Heart right ventricle (tissue), 16 donors: ENCODE results near the gene MGAT5B. TPM values are rescaled to one million over a fixed set of nuclear protein-coding genes. Genes with fewer than 3 reads are reported as not detected.

Experiments used
- ATAC-seq, 8 donors: fragments of 200-7000 bp; cut with Tn5 transposase; one replicate each; pipeline ENCODE4 v1.9.1; 2020; ENCODE audit warnings: mild to moderate bottlenecking in 8 of 8, moderate library complexity in 8 of 8, moderate number of reproducible peaks in 1 of 8
- DNase-seq, 2 donors: peaks; one replicate each; pipeline ENCODE4 v3.0.0-alpha.2; 2020
- H3K27ac ChIP-seq, 10 donors: fragments of 200-600 bp; sonication (generic) in 2 of 10; one replicate each; pipeline versions ENCODE4 v1.5.0 to v1.8.0; 2020 to 2022; ENCODE audit warnings: mild to moderate bottlenecking in 3 of 10
- H3K27me3 ChIP-seq, 7 donors: fragments of 200-600 bp; one replicate each; pipeline ENCODE4 v1.8.0; 2021 to 2022; ENCODE audit warnings: mild to moderate bottlenecking in 2 of 7
- H3K36me3 ChIP-seq, 9 donors: fragments of 200-600 bp; sonication (generic) in 1 of 9; one replicate each; pipeline versions ENCODE4 v1.5.0 to v1.8.0; 2020 to 2022; ENCODE audit warnings: mild to moderate bottlenecking in 2 of 9
- H3K4me1 ChIP-seq, 9 donors: fragments of 200-600 bp; sonication (generic) in 1 of 9; one replicate each; pipeline versions ENCODE4 v1.5.0 to v1.8.0; 2020 to 2022; ENCODE audit warnings: mild to moderate bottlenecking in 4 of 9
- H3K4me3 ChIP-seq, 10 donors: fragments of 200-600 bp; sonication (generic) in 2 of 10; one replicate each; pipeline versions ENCODE4 v1.5.0 to v1.8.0; 2020 to 2022; ENCODE audit warnings: mild to moderate bottlenecking in 7 of 10, moderate library complexity in 2 of 10
- H3K9me3 ChIP-seq, 11 donors: fragments of 200-600 bp in 10 of 11; sonication (generic) in 2 of 11; one replicate each; pipeline versions ENCODE4 v1.5.0 to v1.8.0; 2013 to 2022; ENCODE audit warnings: mild to moderate bottlenecking in 2 of 11, control low read depth in 1 of 11, moderate library complexity in 1 of 11
- WGBS, 2 donors: extraction: QIAGEN DNeasy Blood & Tissue Kit; methylation state at CpG; one replicate each; pipeline ENCODE4 v1.1.7; 2013; ENCODE audit warnings: inconsistent platforms in 1 of 2; 5-methylcytosine and 5-hydroxymethylcytosine counted together
- intact Hi-C, 10 donors: fragments of 100-400 bp; cut with DNase I; formaldehyde crosslinking; loops; one replicate each; pipeline versions ENCODE4 v1.11.1 to v1.14.2; 2022
- polyA plus RNA-seq, 2 donors: library from polyadenylated mRNA; stranded (reverse); fragments of 200-250 nt; gene quantifications; one replicate each; pipeline ENCODE4 v1.2.3, GENCODE V29; 2013
- total RNA-seq, 10 donors: library from RNA; stranded (reverse); fragmentation: NEBNext Ultra II Directional in 3 of 10; extraction: Animal tissue kit (Norgen Biotek cat#: 25700) in 3 of 10; gene quantifications; one replicate each; pipeline versions ENCODE4 v1.2.1 to v1.2.4, GENCODE V29; 2021 to 2023
- TF ChIP-seq, protein P1 (sequence below), 9 donors: fragments of 200-600 bp; sonication (generic) in 2 of 9; IDR thresholded peaks; one replicate each; pipeline versions ENCODE4 v1.5.0 to v1.8.0; 2021 to 2022; ENCODE audit warnings: antibody characterized with exemption in 9 of 9, mild to moderate bottlenecking in 5 of 9, moderate library complexity in 1 of 9
- donor health status: Arrhythmogenic right ventricular cardiomyopathy.
- donor health status: ischemic (EF 13 %, LVEDD 7.1; RV severe dilation, severe dysfunction).
- donor health status: healthy with polysubstance abuse.
- donor health status: DM: no; HTN: yes; CAD: no.
- donor health status: DM: no; HTN: no; CAD: no.
- donor health status: ischemic (EF 25% LVEDD 6.9; RV normal size, moderate dysfunction).
- donor health status: ischemic (EF 25% LVEDD 5.7; RV mildly dilated, moderate dysfunction).
- donor health status: healthy.
- donor health status: DM: yes; HTN: yes; CAD: no.
- donor health status: Ischemic cardiomyopathy.
- donor health status: ischemic (EF 35%, LVEDD 5.7; RV mildly dilated, moderate dysfunction).
- donor health status: nonischemic (EF 11% LVEDD 7.7; RV severe dilation, severe dysfunction).
- donor health status: DM: yes; HTN: yes; CAD: no.
- donor health status: PGD.
- donor health status: ischemic (EF 29% LVEDD 5.4; RV normal size, mild dysfunction).
- donor health status: nonischemic (EF 23%, LVEDD 6.1; RV moderate dilation, normal function).

The MGAT5B gene
- total and polyA plus RNA-seq, 12 donors = 0.09 to 0.29 (median 0.13) TPM; not detected in 8

DNA sequence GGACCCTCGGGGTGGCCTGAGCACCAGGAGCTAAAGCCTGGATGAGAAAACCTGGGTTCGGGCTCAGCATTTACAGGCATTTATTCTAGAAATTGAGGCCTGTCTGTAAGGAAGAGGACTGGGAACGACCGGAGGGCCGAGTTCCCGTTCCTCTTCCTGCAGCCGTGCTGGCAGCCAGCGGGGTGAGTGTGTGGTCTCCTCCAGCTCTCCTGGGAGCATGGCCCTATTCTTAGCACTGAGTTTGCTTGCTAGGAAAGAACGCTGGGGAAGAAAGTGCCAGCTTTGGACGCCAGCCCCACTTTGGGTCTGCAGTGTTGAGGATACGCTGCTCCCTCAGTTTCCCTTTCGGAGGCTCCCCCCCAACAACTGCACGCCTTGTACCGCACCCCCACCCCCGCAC lies 49.6 kb downstream of the MGAT5B start:
- TF ChIP-seq, protein P1, sequence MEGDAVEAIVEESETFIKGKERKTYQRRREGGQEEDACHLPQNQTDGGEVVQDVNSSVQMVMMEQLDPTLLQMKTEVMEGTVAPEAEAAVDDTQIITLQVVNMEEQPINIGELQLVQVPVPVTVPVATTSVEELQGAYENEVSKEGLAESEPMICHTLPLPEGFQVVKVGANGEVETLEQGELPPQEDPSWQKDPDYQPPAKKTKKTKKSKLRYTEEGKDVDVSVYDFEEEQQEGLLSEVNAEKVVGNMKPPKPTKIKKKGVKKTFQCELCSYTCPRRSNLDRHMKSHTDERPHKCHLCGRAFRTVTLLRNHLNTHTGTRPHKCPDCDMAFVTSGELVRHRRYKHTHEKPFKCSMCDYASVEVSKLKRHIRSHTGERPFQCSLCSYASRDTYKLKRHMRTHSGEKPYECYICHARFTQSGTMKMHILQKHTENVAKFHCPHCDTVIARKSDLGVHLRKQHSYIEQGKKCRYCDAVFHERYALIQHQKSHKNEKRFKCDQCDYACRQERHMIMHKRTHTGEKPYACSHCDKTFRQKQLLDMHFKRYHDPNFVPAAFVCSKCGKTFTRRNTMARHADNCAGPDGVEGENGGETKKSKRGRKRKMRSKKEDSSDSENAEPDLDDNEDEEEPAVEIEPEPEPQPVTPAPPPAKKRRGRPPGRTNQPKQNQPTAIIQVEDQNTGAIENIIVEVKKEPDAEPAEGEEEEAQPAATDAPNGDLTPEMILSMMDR (IDR thresholded peaks at IDR 0.05) = no peak
- peaks cover 0 to 14% (median 3%) of the 10 kb centered on the region in 9 donors for H3K4me1 ChIP-seq
- H3K9me3 ChIP-seq = no peaks in the 10 kb centered on the region
- H3K27me3 ChIP-seq = peaks cover 0 to 49% (median 26%) of the 10 kb centered on the region in 7 donors
- H3K36me3 ChIP-seq = no peaks in the 10 kb centered on the region
- no peak overlapping the region for H3K27ac ChIP-seq
- ATAC-seq (peak in 6 of 8 donors; percentile 17 to 81 (median 62)), DNase-seq (peak in 1 of 2 donors; percentile 44)
- 45 to 55% methylated on average over 15 of the region's 15 CpGs for WGBS, 2 donors
- no peak overlapping the region for H3K4me3 ChIP-seq
- intact Hi-C loops = no loop called here

DNA sequence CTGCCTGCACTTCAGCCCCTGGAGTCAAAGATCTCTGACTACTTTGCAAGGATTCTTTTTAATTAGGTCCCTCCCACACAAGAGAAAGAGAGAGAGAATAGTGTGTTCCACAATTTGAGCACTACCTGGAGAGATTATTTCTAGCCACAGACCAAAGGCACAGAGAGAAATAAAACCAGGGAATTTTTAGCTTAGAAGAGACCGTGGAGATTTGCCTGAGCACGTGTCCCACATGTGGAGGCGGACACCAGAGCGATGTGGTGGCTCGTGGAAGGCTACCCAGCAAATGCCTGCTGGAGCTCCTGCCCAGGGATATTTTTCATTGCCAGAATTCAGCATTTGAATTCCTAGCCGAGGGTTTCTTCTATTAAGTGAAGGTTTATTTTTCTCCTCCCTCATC lies 50.6 kb downstream of the MGAT5B start:
- Histone ChIP-seq H3K4me3 (no peak overlapping the region), H3K9me3 (no peaks in the 10 kb centered on the region), H3K27me3 (peaks cover 0 to 50% (median 28%) of the 10 kb centered on the region in 7 donors), H3K4me1 (peaks cover 0 to 14% (median 3%) of the 10 kb centered on the region in 9 donors), H3K36me3 (no peaks in the 10 kb centered on the region), H3K27ac (no peak overlapping the region)
- TF ChIP-seq, protein P1 (IDR thresholded peaks at IDR 0.05) = no peak
- ATAC-seq = no peak
- 71 to 77% methylated on average over 6 of the region's 6 CpGs for WGBS, 2 donors
- DNase-seq = no peak
- intact Hi-C loops = no loop called here

DNA sequence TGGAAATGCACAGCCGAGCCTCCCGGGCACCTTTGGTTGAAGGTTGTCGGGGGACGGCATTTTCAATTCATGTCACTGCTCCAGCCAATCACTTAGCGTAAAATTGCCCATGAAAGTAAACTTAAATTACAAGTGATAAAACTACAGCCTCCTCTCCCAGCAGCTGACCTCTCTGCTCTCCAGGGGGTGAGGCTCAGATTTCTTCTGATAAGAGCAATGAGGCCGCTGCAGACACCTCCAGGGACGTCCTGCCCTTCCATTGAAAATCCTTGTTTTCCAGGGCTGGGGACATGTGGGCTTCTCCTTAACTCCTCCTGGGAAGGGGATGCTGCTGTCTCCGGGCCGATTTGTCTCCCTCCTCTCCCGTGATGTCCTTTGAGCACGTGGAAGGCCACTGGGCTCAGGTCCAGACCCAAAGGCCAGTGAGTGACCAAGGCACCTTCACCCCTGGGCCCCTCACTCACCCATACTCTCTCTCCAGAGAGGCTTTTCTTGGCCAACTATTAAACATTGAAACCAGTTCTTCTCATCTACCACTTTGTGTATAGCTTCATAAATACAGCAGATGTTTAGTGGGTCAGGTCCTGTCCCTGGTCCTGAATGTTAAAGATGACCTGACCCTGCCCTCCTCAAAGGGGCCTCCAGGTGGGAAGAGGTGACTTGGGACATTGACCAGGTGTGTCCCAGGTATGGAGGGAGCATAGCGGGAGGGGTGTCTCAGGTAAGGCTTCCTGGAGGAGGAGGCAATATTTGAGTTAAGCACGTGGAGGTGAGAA lies 52.3 kb downstream of the MGAT5B start:
- WGBS, 2 donors = 55 to 59% methylated on average over 13 of the region's 13 CpGs
- ATAC-seq = no peak
- intact Hi-C loops = no loop called here
- no peak for DNase-seq
- Histone ChIP-seq H3K4me3 (no peak overlapping the region), H3K27me3 (peaks cover 0 to 46% (median 28%) of the 10 kb centered on the region in 7 donors), H3K9me3 (no peaks in the 10 kb centered on the region), H3K4me1 (peaks cover 0 to 18% (median 3%) of the 10 kb centered on the region in 9 donors), H3K36me3 (no peaks in the 10 kb centered on the region), H3K27ac (no peak overlapping the region)
- TF ChIP-seq, protein P1 (IDR thresholded peaks at IDR 0.05) = no peak

DNA sequence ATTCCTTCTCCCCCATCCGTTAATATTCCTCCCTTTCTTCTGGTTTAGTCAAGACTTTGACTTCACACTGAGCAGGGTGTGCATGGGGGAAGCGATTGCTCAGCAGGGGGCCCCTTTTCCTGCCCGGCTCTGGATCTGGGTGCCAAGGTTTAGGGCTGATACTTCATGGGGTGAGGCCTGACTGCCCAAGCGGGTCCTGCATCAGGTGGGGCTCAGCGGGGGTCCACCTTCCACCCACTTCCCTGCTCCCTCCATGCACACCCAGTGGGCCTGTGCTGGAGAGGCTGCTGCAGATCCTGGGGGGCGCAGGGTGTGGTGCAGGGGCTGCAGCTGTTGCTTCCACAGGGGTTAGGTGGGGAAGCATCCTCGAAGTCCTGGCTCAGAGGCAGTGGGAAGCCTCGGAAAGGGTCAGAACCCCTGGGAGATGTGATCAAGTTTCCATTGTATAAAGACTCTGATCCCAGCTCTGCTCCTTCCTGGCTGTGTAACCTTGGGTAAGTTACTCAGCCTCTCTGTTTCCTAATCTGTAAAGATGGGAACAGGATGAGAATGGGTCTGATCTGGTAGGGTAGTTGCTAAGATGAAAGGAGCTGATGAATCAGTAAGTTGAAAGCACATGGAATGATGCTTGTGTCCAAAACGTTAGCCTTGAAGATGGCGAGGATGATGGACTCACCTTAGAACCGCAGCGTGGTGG lies 53.3 kb downstream of the MGAT5B start:
- Histone ChIP-seq H3K9me3 (no peaks in the 10 kb centered on the region), H3K4me3 (no peak overlapping the region), H3K36me3 (no peaks in the 10 kb centered on the region), H3K4me1 (peaks cover 0 to 24% (median 6%) of the 10 kb centered on the region in 9 donors), H3K27ac (no peak overlapping the region), H3K27me3 (peaks cover 0 to 39% (median 30%) of the 10 kb centered on the region in 7 donors)
- intact Hi-C loops = no loop called here
- ATAC-seq = no peak
- TF ChIP-seq, protein P1 (IDR thresholded peaks at IDR 0.05) = no peak
- 71 to 77% methylated on average over 12 of the region's 12 CpGs for WGBS, 2 donors
- no peak for DNase-seq
